Body of pancreas (tissue), 4 donors: ENCODE data around the gene RFC3.

Experiments used
- CTCF ChIP-seq, 7 experiments: fragments of 450-650 bp in 4 of 7; fragments of 200-600 bp in 3 of 7; sonication (generic) in 3 of 7; IDR thresholded peaks; one replicate each; pipeline ENCODE4 v1.5.1; 2016 to 2019; ENCODE audit warnings: antibody characterized with exemption in 7 of 7
- POLR2A ChIP-seq, 3 donors: fragments of 450-650 bp; IDR thresholded peaks; one replicate each; pipeline ENCODE4 v1.6.1; 2016; ENCODE audit warnings: antibody characterized with exemption in 3 of 3, mild to moderate bottlenecking in 2 of 3

DNA sequence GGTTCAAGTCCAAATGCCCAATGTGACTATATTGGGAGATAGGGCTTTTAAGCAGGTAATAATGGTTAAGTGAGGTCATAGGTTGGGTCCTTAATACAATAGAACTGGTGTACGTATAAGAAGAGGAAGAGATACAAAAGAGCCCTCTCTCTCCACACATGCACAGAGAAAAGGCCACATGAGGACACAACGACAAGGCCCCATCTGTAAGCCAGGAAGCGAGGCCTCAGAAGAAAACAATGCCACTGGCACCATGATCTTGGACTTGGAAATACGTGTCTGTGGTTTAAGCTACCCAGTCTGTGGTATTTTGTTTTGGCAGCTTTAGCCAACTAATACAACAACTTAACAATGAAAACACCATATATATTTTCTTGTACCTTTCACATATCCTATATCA is 23.4 kb upstream of the RFC3 start:
- no peak for TF ChIP-seq CTCF (IDR thresholded peaks at IDR 0.05)
- TF ChIP-seq POLR2A (IDR thresholded peaks at IDR 0.05) = no peak
